HG03159 (cell line): ENCODE results near the gene SNHG17.
"Not testable (repeated sequence)": the region's sequence is repeated elsewhere in the genome, so short reads cannot be mapped to it uniquely, and the experiment has no call there.

Source experiments
- ATAC-seq: cut with Tn5 transposase; IDR thresholded peaks from one replicate; pipeline ENCODE4 v1.9.1; 2021; ENCODE audit warnings: mild to moderate bottlenecking, moderate library complexity; ENCODE audit not compliant: unreplicated experiment

Gene SNHG17

GRCh38 chr20:38421915-38422314 lies 13.2 kb downstream of the SNHG17 start:
- no peak for ATAC-seq

- no peak for ATAC-seq
These were observed 14.6 kb downstream of the SNHG17 start for GRCh38 chr20:38420388-38421085.

DNA sequence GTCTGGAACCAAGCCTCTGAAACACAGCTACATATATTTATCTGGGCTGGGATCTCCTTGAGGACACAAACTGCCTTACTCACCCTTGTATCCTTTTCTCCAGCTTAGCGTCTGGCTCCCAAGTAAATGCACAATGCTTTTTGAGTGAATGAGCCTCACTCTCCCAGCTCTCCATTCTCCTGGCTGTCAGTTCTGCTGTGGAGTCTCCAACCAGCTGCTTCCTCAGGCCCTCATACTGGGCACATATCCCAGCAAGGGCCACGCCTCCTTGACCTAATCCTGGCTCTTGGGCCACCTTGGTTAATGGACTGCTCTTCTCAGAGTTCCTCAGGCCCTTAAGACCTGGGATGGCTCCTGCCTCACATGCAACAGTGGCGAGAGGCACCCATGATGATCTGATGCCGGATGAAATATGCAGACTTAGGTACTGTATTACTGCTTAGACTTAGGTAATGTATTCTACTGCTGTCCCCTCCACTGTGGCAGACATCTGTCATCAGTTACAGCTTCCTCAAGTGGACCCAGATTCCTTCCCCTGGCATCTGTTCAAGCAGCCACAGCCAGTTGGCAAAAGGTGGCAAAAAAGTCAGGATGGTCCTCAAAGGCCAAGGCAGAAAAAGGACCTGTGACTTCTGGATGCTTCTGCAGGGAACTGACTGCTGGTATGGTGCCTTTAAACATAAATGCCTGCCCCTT lies 16.5 kb downstream of the SNHG17 start:
- ATAC-seq: no peak

GRCh38 chr20:38414769-38415450 lies 20.2 kb downstream of the SNHG17 start:
- no peak for ATAC-seq

DNA sequence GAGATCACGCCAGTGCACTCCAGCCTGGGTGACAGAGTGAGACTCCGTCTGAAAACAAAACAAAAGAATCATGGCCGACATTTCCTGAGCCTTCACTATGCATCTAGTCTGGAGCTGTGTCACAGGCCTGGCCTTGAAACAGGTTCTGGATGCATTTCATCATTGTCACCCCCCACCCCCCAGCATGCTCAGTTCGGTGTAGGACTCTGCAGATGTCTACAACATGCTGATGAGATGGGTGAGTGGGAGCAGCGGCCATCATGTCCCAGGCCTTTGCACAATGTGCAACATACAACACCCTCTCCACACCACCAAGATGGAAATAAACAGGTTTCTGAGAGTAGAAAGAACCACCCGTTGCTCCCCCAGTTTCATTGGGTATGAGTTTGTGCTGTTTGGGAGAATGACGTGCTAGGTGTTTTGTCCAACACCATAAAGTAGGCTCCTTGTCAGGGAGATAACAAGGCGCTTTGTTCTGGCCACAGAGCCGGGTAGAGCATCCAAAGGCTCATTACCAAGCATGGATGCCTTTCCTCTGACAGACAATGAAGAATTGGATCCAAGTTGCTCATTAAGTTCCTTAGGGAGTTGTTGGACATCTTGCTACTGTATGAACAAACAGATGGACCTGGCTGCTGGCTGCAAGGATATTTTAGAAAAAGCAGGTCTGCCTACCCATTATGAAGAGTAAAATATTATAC lies 22.1 kb downstream of the SNHG17 start:
- no peak for ATAC-seq

DNA sequence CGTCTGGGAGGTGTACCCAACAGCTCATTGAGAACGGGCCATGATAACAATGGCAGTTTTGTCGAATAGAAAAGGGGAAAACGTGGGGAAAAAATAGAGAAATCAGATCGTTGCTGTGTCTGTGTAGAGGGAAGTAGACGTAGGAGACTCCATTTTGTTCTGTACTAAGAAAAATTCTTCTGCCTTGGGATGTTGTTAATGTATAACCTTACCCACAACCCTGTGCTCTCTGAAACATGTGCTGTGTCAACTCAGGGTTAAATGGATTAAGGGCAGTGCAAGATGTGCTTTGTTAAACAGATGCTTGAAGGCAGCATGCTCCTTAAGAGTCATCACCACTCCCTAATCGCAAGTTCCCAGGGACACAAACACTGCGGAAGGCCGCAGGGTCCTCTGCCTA lies 27.3 kb downstream of the SNHG17 start:
- ATAC-seq: not testable (repeated sequence)

- ATAC-seq: no peak
These were observed 27.8 kb downstream of the SNHG17 start for GRCh38 chr20:38407321-38407720.

GRCh38 chr20:38406476-38406875 lies 28.7 kb downstream of the SNHG17 start:
- no peak for ATAC-seq

- ATAC-seq: no peak
These were observed 30.0 kb downstream of the SNHG17 start for GRCh38 chr20:38405132-38405531.

DNA sequence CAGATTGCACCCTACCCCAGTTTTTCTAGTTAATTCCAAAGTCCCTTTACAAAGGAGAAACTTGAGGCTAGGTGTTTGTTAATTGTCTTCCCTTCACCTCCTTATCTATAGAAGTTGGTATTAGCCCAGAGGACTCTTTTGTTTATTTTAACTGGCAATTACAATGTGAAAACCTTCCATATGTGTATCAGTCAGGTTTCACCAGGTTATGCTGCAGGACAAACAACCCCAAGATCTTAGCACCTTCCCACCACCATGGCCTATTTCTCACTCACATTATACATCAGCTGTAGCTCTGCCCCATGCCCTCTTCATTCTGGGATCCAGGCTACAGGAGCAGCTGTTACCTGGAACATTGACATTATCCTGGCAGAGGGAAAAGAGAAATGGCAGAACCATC lies 31.1 kb downstream of the SNHG17 start:
- ATAC-seq: no peak

- ATAC-seq: no peak
These were observed 32.3 kb downstream of the SNHG17 start for GRCh38 chr20:38402816-38403215.

DNA sequence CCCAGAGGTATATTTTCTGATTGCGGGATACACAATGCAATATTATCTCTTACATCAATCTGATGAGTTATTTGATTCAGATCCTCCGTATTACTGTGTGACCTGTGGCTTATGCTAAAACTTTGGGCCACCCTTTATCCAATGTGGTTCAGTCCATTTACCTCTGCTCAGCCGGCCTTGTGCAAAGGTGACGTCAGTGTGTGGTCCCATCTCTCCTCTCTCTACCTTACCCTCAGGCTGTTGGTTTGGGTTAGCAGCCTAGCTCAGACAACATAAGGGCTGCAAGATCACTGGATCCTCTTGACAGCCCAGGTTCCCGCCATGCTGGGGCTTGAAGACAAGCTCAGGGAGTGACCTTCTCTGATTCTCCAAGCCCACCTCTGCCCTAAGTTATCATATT lies 33.0 kb downstream of the SNHG17 start:
- no peak for ATAC-seq

- ATAC-seq: not testable (repeated sequence)
These were observed 39.3 kb downstream of the SNHG17 start for GRCh38 chr20:38395751-38396395.

DNA sequence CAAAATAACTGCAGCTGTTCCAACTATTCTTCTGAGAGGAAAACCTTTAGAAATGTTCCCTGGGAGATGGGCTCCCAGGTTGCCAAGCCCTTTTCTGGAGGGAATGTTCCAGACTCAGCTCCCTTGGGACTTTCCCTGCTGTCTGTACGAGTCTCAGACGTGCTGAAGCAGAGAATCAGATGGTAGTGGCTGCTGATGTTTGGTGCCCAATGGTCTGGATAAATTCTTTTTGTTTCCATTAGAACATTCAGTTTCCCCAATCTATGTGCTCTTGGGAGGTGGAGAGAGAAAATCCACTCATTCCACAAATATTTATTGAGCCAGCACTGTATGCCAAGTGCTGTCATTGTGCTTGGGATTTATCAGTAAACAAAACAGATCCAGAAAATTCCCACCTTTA lies 40.0 kb downstream of the SNHG17 start:
- ATAC-seq: no peak

GRCh38 chr20:38393259-38393658 lies 41.9 kb downstream of the SNHG17 start:
- ATAC-seq: no peak

DNA sequence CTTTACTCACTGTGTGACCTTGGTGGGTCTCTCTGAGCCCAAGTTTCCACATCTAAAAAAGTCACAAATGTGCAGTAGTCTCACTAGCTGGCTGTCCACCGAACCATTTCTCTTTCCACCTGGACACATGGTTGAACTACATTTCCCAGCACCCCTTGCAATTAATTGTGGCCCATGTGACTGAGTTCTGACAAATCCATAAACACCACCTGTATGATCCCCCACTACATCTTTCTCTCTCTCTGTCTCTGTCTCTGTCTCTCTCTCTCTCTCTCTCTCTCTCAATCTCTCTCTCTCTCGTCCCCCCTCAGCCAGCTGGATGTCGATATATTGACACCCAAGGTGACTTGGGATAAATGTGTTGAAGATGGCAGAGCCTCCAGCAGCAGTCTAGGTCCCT lies 42.8 kb downstream of the SNHG17 start:
- ATAC-seq: no peak

GRCh38 chr20:38387953-38388352 lies 47.2 kb downstream of the SNHG17 start:
- ATAC-seq: no peak

DNA sequence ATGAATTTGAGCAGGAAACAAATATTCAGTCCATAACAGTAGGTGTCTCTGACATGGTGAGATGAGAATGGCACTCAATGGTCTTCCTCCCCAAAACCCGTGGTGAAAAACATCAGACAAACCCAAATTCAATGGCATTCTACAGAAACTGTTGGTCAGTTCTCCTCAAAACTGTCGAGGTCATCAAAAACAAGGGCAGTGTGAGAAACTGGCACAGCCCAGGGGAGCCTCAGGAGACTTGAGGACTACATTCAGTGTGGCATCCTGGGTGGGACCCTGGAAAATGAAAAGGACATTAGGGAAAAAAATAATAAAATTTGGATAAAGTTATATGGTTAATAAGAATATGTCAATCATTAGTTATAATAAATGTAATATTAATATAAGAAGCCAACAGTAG lies 48.3 kb downstream of the SNHG17 start:
- no peak for ATAC-seq

- no peak for ATAC-seq
These were observed 49.1 kb downstream of the SNHG17 start for GRCh38 chr20:38386004-38386403.

- ATAC-seq: no peak
These were observed 52.0 kb downstream of the SNHG17 start for GRCh38 chr20:38383147-38383546.

GRCh38 chr20:38377838-38378237 lies 57.3 kb downstream of the SNHG17 start:
- ATAC-seq: not testable (repeated sequence)
